Upper lobe of right lung (tissue), 1 donor: ENCODE data around the gene PVRIG. TPM values are rescaled to one million over a fixed set of nuclear protein-coding genes. Genes with fewer than 3 reads are reported as not detected.
A peak's percentile ranks its signal among the peaks of the same experiment; 100 is the strongest.
"Not testable (repeated sequence)": the region's sequence is repeated elsewhere in the genome, so short reads cannot be mapped to it uniquely, and the experiment has no call there.

Experiments used
- ATAC-seq: fragments of 200-7000 bp; cut with Tn5 transposase; one replicate; pipeline ENCODE4 v1.9.1; 2020; ENCODE audit warnings: mild to moderate bottlenecking, moderate library complexity
- DNase-seq: peaks from one replicate; pipeline ENCODE4 v3.0.0-alpha.2; 2020
- H3K27ac ChIP-seq: fragments of 200-600 bp; one replicate; pipeline ENCODE4 v1.8.0; 2022
- H3K27me3 ChIP-seq: fragments of 200-600 bp; one replicate; pipeline ENCODE4 v1.8.0; 2022; ENCODE audit warnings: mild to moderate bottlenecking
- H3K36me3 ChIP-seq: fragments of 200-600 bp; one replicate; pipeline ENCODE4 v1.8.0; 2022
- H3K4me1 ChIP-seq: fragments of 200-600 bp; one replicate; pipeline ENCODE4 v1.8.0; 2022
- H3K4me3 ChIP-seq: fragments of 200-600 bp; one replicate; pipeline ENCODE4 v1.8.0; 2022; ENCODE audit warnings: mild to moderate bottlenecking
- H3K9me3 ChIP-seq: fragments of 200-600 bp; one replicate; pipeline ENCODE4 v1.8.0; 2022
- CTCF ChIP-seq: fragments of 200-600 bp; IDR thresholded peaks from one replicate; pipeline ENCODE4 v1.8.0; 2022; ENCODE audit warnings: antibody characterized with exemption
- intact Hi-C: fragments of 100-400 bp; cut with DNase I; formaldehyde crosslinking; loops from one replicate; pipeline ENCODE4 v1.11.0; 2022
- long read RNA-seq: library from polyadenylated mRNA; unstranded; transcript quantifications from one replicate; pipeline ENCODE4 v2.0.0, GENCODE V29; 2021
- total RNA-seq: library from RNA; stranded (reverse); fragmentation: NEBNext Ultra II Directional; extraction: Animal tissue kit (Norgen Biotek cat#: 25700); gene quantifications from one replicate; pipeline ENCODE4 v1.2.1, GENCODE V29; 2021
- donor health status: DM: no; HTN: yes; CAD: no; lungs with severe emphysema.

Gene PVRIG
- total RNA-seq: 1.4 TPM
- long read RNA-seq: 0 reads

GRCh38 chr7:100219801-100220585 lies at the start of gene PVRIG:
TSS of gene PVRIG (plus strand) at chr7:100219949. CDS start at chr7:100219971, 22 bp downstream.
- Histone ChIP-seq H3K27ac (peak within 1 kb of the TSS; percentile 55), H3K4me3 (peak within 1 kb of the TSS; percentile 34)
- DNase-seq, H3K4me1 ChIP-seq, ATAC-seq, H3K27me3 ChIP-seq, H3K36me3 ChIP-seq, H3K9me3 ChIP-seq: not testable (repeated sequence)
- intact Hi-C loops: loop anchor here (10.0 kb wide), 1 partner anchor 85 kb away; no protein-coding TSS in a partner anchor

DNA sequence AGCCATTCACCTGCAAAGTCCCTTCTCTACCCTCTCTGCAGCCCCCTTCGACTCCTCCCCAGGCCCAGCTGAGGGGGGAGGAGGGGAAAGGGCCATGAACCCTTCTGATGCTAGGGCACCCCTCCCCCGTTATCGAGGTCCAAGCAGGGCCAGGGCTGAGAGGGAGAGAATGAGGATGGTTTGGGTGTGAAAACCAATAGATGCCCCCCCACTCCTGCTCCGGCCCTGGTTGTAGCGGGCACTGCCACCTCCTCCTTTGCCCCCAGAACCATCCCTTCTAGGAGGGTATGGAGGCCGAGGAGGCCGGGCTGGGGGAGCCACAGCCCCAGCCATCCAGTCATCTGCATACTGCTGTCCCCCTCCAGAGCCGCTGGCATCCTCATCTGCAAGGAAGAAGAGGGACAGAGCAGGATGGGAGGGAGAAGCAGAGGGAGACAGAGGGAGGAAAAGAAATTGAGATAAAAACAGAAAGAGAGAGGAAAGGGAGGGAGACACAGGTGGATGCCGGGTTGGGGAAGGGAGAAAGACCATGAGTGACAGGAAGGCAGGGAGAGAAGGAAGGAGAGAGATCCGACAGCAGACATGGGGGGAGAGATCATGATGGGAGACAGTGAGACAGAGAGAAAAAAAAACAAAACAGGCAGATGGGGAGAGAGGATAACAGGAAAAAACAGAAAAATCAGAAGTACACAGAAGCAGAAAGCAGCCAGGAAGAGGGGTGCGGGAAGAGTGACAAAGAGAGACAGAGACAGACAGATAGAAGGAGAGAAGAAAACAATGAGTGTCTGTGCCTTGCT lies 49.5 kb upstream of the PVRIG start:
- no peak for TF ChIP-seq CTCF
- H3K27ac ChIP-seq: no peak overlapping the region
- peaks cover 7% of the 10 kb centered on the region for H3K4me1 ChIP-seq
- no peaks in the 10 kb centered on the region for H3K36me3 ChIP-seq
- H3K9me3 ChIP-seq: no peaks in the 10 kb centered on the region
- intact Hi-C loops: no loop called here
- DNase-seq (peak; percentile 48), ATAC-seq (no peak)
- no peak overlapping the region for H3K4me3 ChIP-seq
- H3K27me3 ChIP-seq: peaks cover 15% of the 10 kb centered on the region

- peak overlapping the region; percentile 36 for H3K4me3 ChIP-seq
- H3K36me3 ChIP-seq: no peaks in the 10 kb centered on the region
- intact Hi-C loops: no loop called here
- no peak overlapping the region for H3K27ac ChIP-seq
- DNase-seq: peak; percentile 67
- H3K9me3 ChIP-seq: no peaks in the 10 kb centered on the region
- peaks cover 7% of the 10 kb centered on the region for H3K4me1 ChIP-seq
- no peak for TF ChIP-seq CTCF
- H3K27me3 ChIP-seq: peaks cover 15% of the 10 kb centered on the region
- peak; percentile 32 for ATAC-seq
Observed at GRCh38 chr7:100171087-100171681, 48.6 kb upstream of the PVRIG start.

DNA sequence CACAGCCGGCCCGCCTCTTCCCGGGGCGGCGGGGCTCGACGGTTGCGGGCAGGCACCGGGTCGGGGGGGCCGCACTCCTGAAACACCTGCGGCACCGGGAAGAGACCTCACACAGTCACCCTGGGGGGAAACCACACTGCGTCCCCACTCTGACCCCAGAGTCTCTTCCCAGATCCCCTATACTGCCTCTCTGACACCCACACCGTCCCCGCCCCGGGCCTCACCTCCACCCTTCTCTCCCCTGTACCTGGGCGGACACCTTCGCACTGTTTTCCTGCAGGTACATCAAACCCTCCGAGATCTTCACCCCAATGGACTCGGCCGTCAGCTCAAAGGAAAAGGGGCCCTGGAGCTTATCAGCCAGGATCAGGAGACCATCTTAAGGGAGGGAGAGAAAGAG lies 47.9 kb upstream of the PVRIG start:
- Histone ChIP-seq H3K9me3 (no peaks in the 10 kb centered on the region), H3K4me1 (peaks cover 9% of the 10 kb centered on the region), H3K36me3 (no peaks in the 10 kb centered on the region), H3K27ac (no peak overlapping the region), H3K27me3 (peaks cover 15% of the 10 kb centered on the region), H3K4me3 (peak overlapping the region; percentile 36)
- intact Hi-C loops: no loop called here
- no peak for TF ChIP-seq CTCF
- ATAC-seq (no peak), DNase-seq (peak; percentile 59)

DNA sequence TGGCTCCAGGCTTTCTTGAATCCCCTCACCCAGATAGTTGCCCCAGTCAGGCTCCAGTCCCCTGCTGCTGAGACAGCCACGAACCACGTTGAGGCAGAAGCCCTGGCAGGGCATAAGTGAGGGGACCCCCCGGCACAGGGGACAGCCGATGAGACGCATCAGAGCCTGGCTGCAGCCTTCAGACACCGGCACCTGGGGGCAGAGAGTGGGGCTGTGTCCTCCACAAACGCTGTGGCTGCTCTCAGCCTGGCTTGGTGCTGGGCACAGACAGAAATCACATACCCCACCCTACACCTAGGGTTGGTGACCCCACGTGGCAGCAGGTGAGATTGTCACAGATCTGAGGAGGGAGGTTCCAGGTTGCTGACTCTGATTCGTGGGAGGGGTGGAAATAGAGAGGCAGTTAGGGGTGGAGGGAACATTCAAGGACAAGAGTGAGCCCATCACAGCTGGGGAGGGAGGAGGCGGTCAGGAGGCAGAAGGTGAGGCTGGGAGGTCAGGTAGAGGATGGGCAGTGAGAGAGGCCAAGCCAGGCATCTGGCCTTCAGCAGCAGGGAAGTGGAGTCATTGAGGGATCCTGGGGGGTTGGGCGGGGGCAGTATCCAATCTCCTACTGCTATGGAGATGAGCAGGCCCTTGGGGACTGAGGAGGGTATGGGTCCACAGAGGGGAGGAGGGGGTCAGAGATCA lies 45.8 kb upstream of the PVRIG start:
- DNase-seq (peak; percentile 53), ATAC-seq (no peak)
- TF ChIP-seq CTCF: no peak
- Histone ChIP-seq H3K36me3 (no peaks in the 10 kb centered on the region), H3K4me3 (no peak overlapping the region), H3K27ac (no peak overlapping the region), H3K4me1 (peaks cover 10% of the 10 kb centered on the region), H3K27me3 (peaks cover 15% of the 10 kb centered on the region), H3K9me3 (no peaks in the 10 kb centered on the region)
- intact Hi-C loops: no loop called here
